ENCODE measurements around the gene ZNF503.

The ZNF503 gene

GRCh38 chr10:75441196-75441595, 39.6 kb upstream of the ZNF503 start:
- no CpG with 5 or more reads among the region's 4 CpGs for WGBS (ENCODE audit: insufficient coverage, insufficient read length)
- Histone ChIP-seq H3K4me3 (ENCODE audit: low read length) (no peak overlapping the region), H3K27me3 (ENCODE audit: control insufficient read depth, insufficient read depth, low read length) (0 out of 2 replicates have a peak, but pooled peaks cover 2% of the 10 kb centered on the region), H3K9me3 (ENCODE audit: control insufficient read depth, insufficient read depth, low read length) (no peaks in the 10 kb centered on the region), H3K27ac (ENCODE audit: low read length) (no peak overlapping the region), H3K36me3 (ENCODE audit: control insufficient read depth, insufficient read depth, low read length) (no peaks in the 10 kb centered on the region), H3K4me1 (ENCODE audit: control insufficient read depth, insufficient read depth, low read length) (no peaks in the 10 kb centered on the region)
- DNase-seq (ENCODE audit: low read depth, low spot score), result no peak

DNA sequence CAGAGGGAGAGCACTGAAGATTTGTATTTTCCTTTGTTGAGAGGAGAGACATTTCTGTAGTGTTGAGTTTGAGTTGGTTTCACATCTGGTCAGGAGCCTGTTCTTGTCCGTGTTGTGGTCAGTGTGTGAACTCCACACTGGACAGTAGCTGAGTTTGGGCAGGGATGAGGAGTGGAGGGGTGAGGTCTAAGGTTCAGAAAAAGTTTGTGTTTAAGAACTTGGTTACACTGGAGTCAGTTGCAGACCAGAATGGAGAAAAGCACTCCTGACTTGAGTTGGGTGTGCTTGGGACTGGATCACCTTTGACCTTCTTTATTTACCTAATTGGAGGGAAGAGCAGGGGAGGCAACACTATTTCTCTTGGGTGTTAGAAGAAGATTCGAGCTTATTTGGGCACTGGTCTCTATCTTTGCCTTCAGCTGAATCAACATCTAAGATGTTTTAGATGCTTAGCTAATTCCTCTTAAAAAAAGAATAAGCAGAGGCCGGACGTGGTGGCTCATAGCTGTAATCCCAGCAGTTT, 38.8 kb upstream of the ZNF503 start:
- Histone ChIP-seq H3K27ac (ENCODE audit: low read length) (no peak overlapping the region), H3K4me1 (ENCODE audit: control insufficient read depth, insufficient read depth, low read length) (no peaks in the 10 kb centered on the region), H3K27me3 (ENCODE audit: control insufficient read depth, insufficient read depth, low read length) (peaks cover 7% of the 10 kb centered on the region; the same call in 1 of the 2 replicates), H3K4me3 (ENCODE audit: low read length) (no peak overlapping the region), H3K9me3 (ENCODE audit: control insufficient read depth, insufficient read depth, low read length) (no peaks in the 10 kb centered on the region), H3K36me3 (ENCODE audit: control insufficient read depth, insufficient read depth, low read length) (no peaks in the 10 kb centered on the region)
- WGBS (ENCODE audit: insufficient coverage, insufficient read length), result no CpG with 5 or more reads among the region's 4 CpGs
- DNase-seq (ENCODE audit: low read depth, low spot score), result no peak

DNA sequence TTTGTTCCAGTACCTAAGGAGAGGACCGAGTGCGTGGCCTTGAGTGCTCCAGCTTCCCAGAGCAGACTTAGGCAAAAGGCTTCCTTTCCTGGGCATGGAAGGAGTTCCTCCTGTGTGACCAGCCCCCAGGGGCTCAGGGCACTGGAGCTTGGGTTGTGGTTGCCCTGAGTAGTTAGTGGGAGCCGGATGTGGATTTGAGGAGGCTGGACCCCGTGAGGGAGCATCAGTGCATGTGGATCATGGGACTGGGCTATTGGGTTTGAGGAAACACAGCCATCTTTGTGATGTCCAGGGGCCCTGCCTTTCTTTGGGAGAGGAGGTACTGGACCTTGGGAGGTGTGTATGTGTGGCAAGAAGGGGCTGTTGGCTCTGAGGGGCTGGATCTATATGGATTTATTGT, 38.2 kb upstream of the ZNF503 start:
- DNase-seq (ENCODE audit: low read depth, low spot score), result no peak
- H3K27me3 ChIP-seq (ENCODE audit: control insufficient read depth, insufficient read depth, low read length), result peaks cover 11% of the 10 kb centered on the region; the same call in 1 of the 2 replicates
- H3K36me3 ChIP-seq (ENCODE audit: control insufficient read depth, insufficient read depth, low read length), result no peaks in the 10 kb centered on the region
- no peaks in the 10 kb centered on the region for H3K4me1 ChIP-seq (ENCODE audit: control insufficient read depth, insufficient read depth, low read length)
- no peak overlapping the region for H3K4me3 ChIP-seq (ENCODE audit: low read length)
- no peaks in the 10 kb centered on the region for H3K9me3 ChIP-seq (ENCODE audit: control insufficient read depth, insufficient read depth, low read length)
- no CpG with 5 or more reads among the region's 4 CpGs for WGBS (ENCODE audit: insufficient coverage, insufficient read length)
- no peak overlapping the region for H3K27ac ChIP-seq (ENCODE audit: low read length)

DNA sequence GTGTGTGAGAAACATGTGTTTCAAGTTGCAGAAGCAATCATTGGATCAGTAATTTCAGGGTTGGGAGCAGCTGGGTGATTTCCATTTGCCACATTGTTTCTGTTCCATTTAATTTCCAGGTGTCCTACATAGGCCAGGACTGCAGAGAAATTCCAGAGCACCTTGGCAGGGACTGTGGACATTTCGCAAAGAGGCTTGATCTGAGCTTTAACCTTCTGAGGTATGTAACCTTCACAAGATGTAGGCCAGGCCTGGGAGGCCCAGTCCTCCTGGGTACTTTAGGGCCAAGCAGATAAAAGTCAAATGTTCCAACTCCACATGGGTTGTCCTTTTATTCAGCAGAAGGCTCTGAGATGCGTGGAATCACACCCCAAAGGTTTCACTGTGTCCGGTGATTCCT, 36.7 kb upstream of the ZNF503 start:
- Histone ChIP-seq H3K36me3 (ENCODE audit: control insufficient read depth, insufficient read depth, low read length) (no peaks in the 10 kb centered on the region), H3K27me3 (ENCODE audit: control insufficient read depth, insufficient read depth, low read length) (peaks cover 25% of the 10 kb centered on the region), H3K27ac (ENCODE audit: low read length) (no peak overlapping the region), H3K9me3 (ENCODE audit: control insufficient read depth, insufficient read depth, low read length) (no peaks in the 10 kb centered on the region), H3K4me3 (ENCODE audit: low read length) (no peak overlapping the region), H3K4me1 (ENCODE audit: control insufficient read depth, insufficient read depth, low read length) (no peaks in the 10 kb centered on the region)
- no peak for DNase-seq (ENCODE audit: low read depth, low spot score)
- no CpG with 5 or more reads among the region's 3 CpGs for WGBS (ENCODE audit: insufficient coverage, insufficient read length)

DNA sequence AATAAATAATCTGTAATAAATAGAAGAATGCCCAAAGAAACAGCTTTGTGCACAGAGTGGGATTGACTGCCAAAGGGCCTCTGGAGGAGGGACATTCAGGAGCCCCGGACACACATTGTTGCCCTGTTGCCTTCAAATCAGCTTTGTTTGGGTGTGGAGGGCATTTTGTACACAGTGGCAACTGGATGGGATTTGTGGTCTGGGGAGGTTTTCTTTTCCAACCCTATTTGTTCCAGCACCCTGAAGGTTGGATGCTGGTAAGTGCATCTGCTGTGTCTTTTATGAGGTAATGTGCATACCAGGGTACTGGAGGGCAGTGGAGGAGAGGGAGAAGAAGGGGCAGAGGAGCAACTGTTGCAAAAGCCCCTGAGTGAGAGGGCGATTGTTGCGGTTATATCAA, 36.1 kb upstream of the ZNF503 start:
- peaks cover 31% of the 10 kb centered on the region for H3K27me3 ChIP-seq (ENCODE audit: control insufficient read depth, insufficient read depth, low read length)
- no peak overlapping the region for H3K27ac ChIP-seq (ENCODE audit: low read length)
- no peak for DNase-seq (ENCODE audit: low read depth, low spot score)
- WGBS (ENCODE audit: insufficient coverage, insufficient read length), result no CpG with 5 or more reads among the region's 3 CpGs
- H3K9me3 ChIP-seq (ENCODE audit: control insufficient read depth, insufficient read depth, low read length), result no peaks in the 10 kb centered on the region
- no peaks in the 10 kb centered on the region for H3K4me1 ChIP-seq (ENCODE audit: control insufficient read depth, insufficient read depth, low read length)
- H3K36me3 ChIP-seq (ENCODE audit: control insufficient read depth, insufficient read depth, low read length), result no peaks in the 10 kb centered on the region
- no peak overlapping the region for H3K4me3 ChIP-seq (ENCODE audit: low read length)

- Histone ChIP-seq H3K4me3 (ENCODE audit: low read length) (no peak overlapping the region), H3K27me3 (ENCODE audit: control insufficient read depth, insufficient read depth, low read length) (peaks cover 39% of the 10 kb centered on the region), H3K27ac (ENCODE audit: low read length) (no peak overlapping the region), H3K36me3 (ENCODE audit: control insufficient read depth, insufficient read depth, low read length) (no peaks in the 10 kb centered on the region), H3K4me1 (ENCODE audit: control insufficient read depth, insufficient read depth, low read length) (no peaks in the 10 kb centered on the region), H3K9me3 (ENCODE audit: control insufficient read depth, insufficient read depth, low read length) (no peaks in the 10 kb centered on the region)
- no peak for DNase-seq (ENCODE audit: low read depth, low spot score)
Observed at GRCh38 chr10:75436896-75437295, 35.3 kb upstream of the ZNF503 start.

DNA sequence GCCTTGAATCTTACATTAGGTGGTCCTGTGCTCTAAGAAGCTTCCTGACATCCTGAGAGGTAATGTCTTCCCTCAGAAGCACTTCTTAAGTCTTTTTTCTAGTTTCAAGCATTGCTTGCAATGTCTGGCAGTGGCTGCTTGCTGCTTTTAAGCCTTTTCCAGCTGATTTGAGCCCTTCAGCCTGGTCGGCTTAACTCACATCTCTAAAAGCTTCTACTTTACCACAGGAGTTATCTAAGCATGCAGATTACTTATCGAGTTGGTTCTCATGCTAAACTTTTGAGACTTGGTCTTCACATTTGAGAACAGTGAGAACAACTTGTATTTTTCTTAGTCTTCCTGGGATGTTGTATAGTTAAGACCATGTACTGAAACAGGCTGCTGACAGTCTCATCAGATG, 33.7 kb upstream of the ZNF503 start:
- Histone ChIP-seq H3K4me3 (ENCODE audit: low read length) (no peak overlapping the region), H3K9me3 (ENCODE audit: control insufficient read depth, insufficient read depth, low read length) (no peaks in the 10 kb centered on the region), H3K27me3 (ENCODE audit: control insufficient read depth, insufficient read depth, low read length) (peaks cover 52% of the 10 kb centered on the region), H3K27ac (ENCODE audit: low read length) (no peak overlapping the region), H3K4me1 (ENCODE audit: control insufficient read depth, insufficient read depth, low read length) (0 out of 2 replicates have a peak, but pooled peaks cover 1% of the 10 kb centered on the region), H3K36me3 (ENCODE audit: control insufficient read depth, insufficient read depth, low read length) (no peaks in the 10 kb centered on the region)
- no CpG with 5 or more reads among the region's 2 CpGs for WGBS (ENCODE audit: insufficient coverage, insufficient read length)
- DNase-seq (ENCODE audit: low read depth, low spot score), result no peak

- Histone ChIP-seq H3K27me3 (ENCODE audit: control insufficient read depth, insufficient read depth, low read length) (peaks cover 60% of the 10 kb centered on the region), H3K27ac (ENCODE audit: low read length) (no peak overlapping the region), H3K4me1 (ENCODE audit: control insufficient read depth, insufficient read depth, low read length) (0 out of 2 replicates have a peak, but pooled peaks cover 1% of the 10 kb centered on the region), H3K9me3 (ENCODE audit: control insufficient read depth, insufficient read depth, low read length) (no peaks in the 10 kb centered on the region), H3K36me3 (ENCODE audit: control insufficient read depth, insufficient read depth, low read length) (no peaks in the 10 kb centered on the region), H3K4me3 (ENCODE audit: low read length) (no peak overlapping the region)
- no peak for DNase-seq (ENCODE audit: low read depth, low spot score)
- WGBS (ENCODE audit: insufficient coverage, insufficient read length), result no CpG with 5 or more reads among the region's 8 CpGs
Observed at GRCh38 chr10:75434291-75434690, 32.7 kb upstream of the ZNF503 start.

- Histone ChIP-seq H3K4me1 (ENCODE audit: control insufficient read depth, insufficient read depth, low read length) (0 out of 2 replicates have a peak, but pooled peaks cover 1% of the 10 kb centered on the region), H3K27ac (ENCODE audit: low read length) (no peak overlapping the region), H3K27me3 (ENCODE audit: control insufficient read depth, insufficient read depth, low read length) (peaks cover 69% of the 10 kb centered on the region), H3K4me3 (ENCODE audit: low read length) (no peak overlapping the region), H3K36me3 (ENCODE audit: control insufficient read depth, insufficient read depth, low read length) (no peaks in the 10 kb centered on the region), H3K9me3 (ENCODE audit: control insufficient read depth, insufficient read depth, low read length) (no peaks in the 10 kb centered on the region)
- WGBS (ENCODE audit: insufficient coverage, insufficient read length), result no CpG with 5 or more reads among the region's 8 CpGs
- no peak for DNase-seq (ENCODE audit: low read depth, low spot score)
Observed at GRCh38 chr10:75433216-75433615, 31.7 kb upstream of the ZNF503 start.

GRCh38 chr10:75432763-75433162, 31.2 kb upstream of the ZNF503 start:
- WGBS (ENCODE audit: insufficient coverage, insufficient read length), result no CpG with 5 or more reads among the region's 5 CpGs
- Histone ChIP-seq H3K36me3 (ENCODE audit: control insufficient read depth, insufficient read depth, low read length) (no peaks in the 10 kb centered on the region), H3K4me1 (ENCODE audit: control insufficient read depth, insufficient read depth, low read length) (0 out of 2 replicates have a peak, but pooled peaks cover 1% of the 10 kb centered on the region), H3K4me3 (ENCODE audit: low read length) (no peak overlapping the region), H3K27me3 (ENCODE audit: control insufficient read depth, insufficient read depth, low read length) (peaks cover 71% of the 10 kb centered on the region), H3K9me3 (ENCODE audit: control insufficient read depth, insufficient read depth, low read length) (no peaks in the 10 kb centered on the region), H3K27ac (ENCODE audit: low read length) (no peak overlapping the region)
- no peak for DNase-seq (ENCODE audit: low read depth, low spot score)

- Histone ChIP-seq H3K9me3 (ENCODE audit: control insufficient read depth, insufficient read depth, low read length) (no peaks in the 10 kb centered on the region), H3K36me3 (ENCODE audit: control insufficient read depth, insufficient read depth, low read length) (no peaks in the 10 kb centered on the region), H3K4me3 (ENCODE audit: low read length) (no peak overlapping the region), H3K27me3 (ENCODE audit: control insufficient read depth, insufficient read depth, low read length) (peaks cover 72% of the 10 kb centered on the region), H3K27ac (ENCODE audit: low read length) (no peak overlapping the region), H3K4me1 (ENCODE audit: control insufficient read depth, insufficient read depth, low read length) (0 out of 2 replicates have a peak, but pooled peaks cover 1% of the 10 kb centered on the region)
- WGBS (ENCODE audit: insufficient coverage, insufficient read length), result no CpG with 5 or more reads among the region's 5 CpGs
- no peak for DNase-seq (ENCODE audit: low read depth, low spot score)
Observed at GRCh38 chr10:75432176-75432575, 30.6 kb upstream of the ZNF503 start.

Measured in iPS DF 6.9 (cell line).